NT2/D1 (cell line): ENCODE measurements around the gene TMEM132C.

Experiments
- SUZ12 ChIP-seq: IDR thresholded peaks from 2 replicates; pipeline ENCODE4 v1.6.1; 2011; ENCODE audit not compliant: insufficient read length, insufficient read depth; ENCODE audit errors: extremely low read depth
- YY1 ChIP-seq: IDR thresholded peaks from 2 replicates; pipeline ENCODE4 v1.6.1; 2011; ENCODE audit not compliant: insufficient read length, insufficient read depth
- ZNF274 ChIP-seq: IDR thresholded peaks from 2 replicates; pipeline ENCODE4 v1.6.1; 2011; ENCODE audit warnings: mild to moderate bottlenecking, low read depth, low read length

GRCh38 chr12:128339126-128339520 lies 72.2 kb downstream of the TMEM132C start:
- TF ChIP-seq ZNF274 (no peak), YY1 (no peak), SUZ12 (no peak)
